Adipocyte (in vitro differentiated cells): ENCODE data around the gene TAF8.
A peak's percentile ranks its signal among the peaks of the same experiment; 100 is the strongest.

Experiments
- DNase-seq: peaks from one replicate; pipeline ENCODE4 v3.0.0-alpha.2; 2015; ENCODE audit warnings: low read depth
- H3K27me3 ChIP-seq: replicated peaks from 2 replicates; pipeline ENCODE4 v1.7.0; 2013; ENCODE audit warnings: mild to moderate bottlenecking, low read length, moderate library complexity; ENCODE audit not compliant: control insufficient read depth, insufficient read depth
- H3K36me3 ChIP-seq: 2 replicates; pipeline ENCODE4 v1.7.0; 2013; ENCODE audit warnings: low read length, mild to moderate bottlenecking, moderate library complexity; ENCODE audit not compliant: control insufficient read depth, insufficient read depth, severe bottlenecking
- H3K4me1 ChIP-seq: 2 replicates; pipeline ENCODE4 v1.7.0; 2013; ENCODE audit warnings: mild to moderate bottlenecking, low read length, moderate library complexity; ENCODE audit not compliant: control insufficient read depth, insufficient read depth
- H3K4me3 ChIP-seq: 2 replicates; pipeline ENCODE4 v1.7.0; 2013; ENCODE audit warnings: mild to moderate bottlenecking, low read length, moderate library complexity
- H3K9ac ChIP-seq: 2 replicates; pipeline ENCODE4 v1.7.0; 2013; ENCODE audit warnings: mild to moderate bottlenecking, low read length, moderate library complexity
- H3K9me3 ChIP-seq: 2 replicates; pipeline ENCODE4 v1.7.0; 2013; ENCODE audit warnings: mild to moderate bottlenecking, low read length, moderate library complexity; ENCODE audit not compliant: control insufficient read depth

Gene TAF8

DNA sequence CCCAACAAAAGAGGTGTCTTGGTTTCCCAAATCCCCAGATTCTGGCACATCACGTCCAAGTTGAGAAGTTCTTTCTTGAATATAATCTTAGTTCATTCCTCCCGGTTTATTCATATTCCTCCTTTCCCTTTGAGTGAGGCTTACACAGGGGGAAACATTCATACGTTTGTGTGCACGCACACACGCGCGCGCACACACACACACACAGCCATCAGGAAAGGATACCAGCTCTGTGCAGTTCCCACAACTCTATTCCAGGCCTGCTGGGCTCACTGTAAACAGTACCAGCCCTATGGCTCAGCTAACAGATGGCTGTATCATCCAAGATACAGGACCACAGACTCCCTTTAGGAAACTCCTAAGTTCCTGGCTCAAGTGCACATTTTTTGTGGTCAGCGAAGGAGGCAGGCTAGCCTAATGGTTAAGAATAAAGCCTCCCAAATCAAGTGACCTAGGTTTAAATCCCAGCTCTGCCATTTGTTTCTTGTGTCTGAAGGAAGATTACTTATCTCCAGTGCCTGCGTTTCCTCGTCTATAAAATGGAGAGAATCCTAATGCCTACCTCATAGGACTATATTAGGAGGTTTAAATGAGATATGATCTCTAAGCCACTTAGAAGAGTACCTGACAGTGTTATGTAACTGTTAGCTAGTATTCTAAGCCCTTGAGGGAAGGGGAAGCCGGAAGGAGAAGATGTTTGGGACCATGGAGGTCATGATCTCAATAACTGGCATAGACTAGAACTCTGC is 3.7 kb upstream of the TAF8 start:
- peak overlapping the region; percentile 73 for H3K9ac ChIP-seq
- H3K4me3 ChIP-seq = peak overlapping the region; percentile 91
- no peaks in the 10 kb centered on the region for H3K36me3 ChIP-seq
- peak; percentile 64 for DNase-seq
- H3K4me1 ChIP-seq = peaks cover 64% of the 10 kb centered on the region
- H3K9me3 ChIP-seq = no peaks in the 10 kb centered on the region
- no peaks in the 10 kb centered on the region for H3K27me3 ChIP-seq

DNA sequence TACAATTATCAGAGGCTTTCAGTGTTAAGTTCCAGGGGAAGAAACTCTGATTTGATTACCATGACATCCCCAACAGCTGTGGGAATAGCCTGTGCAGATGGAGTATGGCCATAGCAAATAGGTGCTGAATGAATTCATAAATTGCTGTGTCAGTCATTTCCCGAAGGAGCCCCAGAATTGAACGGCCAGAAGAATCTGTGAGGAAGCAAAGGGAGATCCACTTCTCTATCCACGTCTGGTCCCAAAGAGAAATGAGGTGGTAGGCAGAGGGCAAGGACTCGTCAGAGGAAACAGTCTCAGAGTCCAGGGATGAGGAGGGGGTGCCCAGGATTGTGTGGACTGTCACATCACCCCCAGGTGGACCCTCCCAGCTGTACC is 3.1 kb upstream of the TAF8 start:
- Histone ChIP-seq H3K4me1 (peaks cover 63% of the 10 kb centered on the region), H3K4me3 (peak overlapping the region; percentile 91), H3K27me3 (no peaks in the 10 kb centered on the region)

DNA sequence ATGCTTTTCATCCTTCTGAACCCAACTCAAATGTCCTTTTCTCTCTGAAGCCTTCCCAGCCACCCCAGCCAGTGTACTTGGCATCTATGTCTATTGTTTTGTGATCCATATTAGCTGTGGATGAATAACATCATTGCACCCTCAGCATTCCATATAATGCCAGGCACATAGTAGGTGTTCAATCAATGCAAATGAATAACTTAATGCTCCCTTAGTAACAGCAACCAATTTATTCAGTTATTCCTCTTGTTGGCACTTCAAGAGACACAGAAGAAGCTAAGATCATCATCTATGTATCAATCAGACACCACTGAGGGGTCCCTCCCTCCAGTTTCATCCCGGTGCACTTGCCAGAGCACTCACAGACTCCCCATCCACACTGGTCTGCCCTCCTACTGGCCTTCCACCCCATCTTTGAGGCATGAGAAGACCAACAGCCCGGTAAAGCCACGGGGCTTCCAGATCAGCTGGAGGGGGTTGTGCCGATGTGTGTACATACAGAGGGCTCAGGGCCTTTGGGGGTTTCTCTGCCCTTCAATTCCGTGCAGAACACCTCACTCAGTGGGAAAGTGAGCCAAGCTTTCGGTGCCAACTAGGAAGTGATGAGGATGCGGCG is 2.4 kb upstream of the TAF8 start:
- peak; percentile 37 for DNase-seq
- peak overlapping the region; percentile 91 for H3K4me3 ChIP-seq
- peaks cover 68% of the 10 kb centered on the region for H3K4me1 ChIP-seq
- peak overlapping the region; percentile 88 for H3K9ac ChIP-seq
- peaks cover 4% of the 10 kb centered on the region for H3K36me3 ChIP-seq
- H3K27me3 ChIP-seq = no peaks in the 10 kb centered on the region
- H3K9me3 ChIP-seq = no peaks in the 10 kb centered on the region

More for the DNA sequence above, 3.1 kb upstream of the TAF8 start:
- peak; percentile 12 for DNase-seq
- Histone ChIP-seq H3K9me3 (no peaks in the 10 kb centered on the region), H3K9ac (peak overlapping the region; percentile 88), H3K36me3 (no peaks in the 10 kb centered on the region)

DNA sequence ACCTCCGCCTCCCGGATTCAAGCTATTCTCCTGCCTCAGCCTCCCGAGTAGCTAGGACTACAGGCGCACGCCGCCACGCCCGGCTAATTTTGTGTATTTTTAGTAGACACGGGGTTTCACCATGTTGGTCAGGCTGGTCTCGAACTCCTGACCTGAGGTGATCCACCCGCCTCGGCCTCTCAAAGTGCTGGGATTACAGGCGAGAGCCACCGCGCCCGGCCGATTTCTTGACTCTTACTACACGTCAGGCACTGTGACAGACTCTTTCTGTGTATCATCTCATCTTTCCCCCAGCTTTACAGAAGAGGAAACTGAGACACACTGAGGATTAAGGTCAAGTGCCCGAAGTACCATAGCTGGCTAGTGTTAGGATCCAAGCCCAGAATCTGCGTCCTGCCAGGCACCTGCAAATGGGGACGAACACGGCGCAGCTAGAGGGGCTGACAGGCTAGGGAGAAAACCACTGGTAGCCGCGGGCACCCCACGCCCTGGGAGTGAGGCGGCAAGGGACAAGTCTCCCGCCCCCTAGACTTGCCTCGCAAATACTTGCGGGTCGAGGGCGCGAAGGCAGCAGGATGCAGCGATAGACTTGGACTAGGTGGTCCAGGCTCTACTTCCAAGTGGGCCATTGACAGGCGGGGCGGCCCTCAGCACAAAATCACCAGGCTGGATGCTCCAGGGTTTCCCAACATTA is 1.1 kb upstream of the TAF8 start:
- Histone ChIP-seq H3K9ac (peak overlapping the region; percentile 94), H3K4me1 (peaks cover 77% of the 10 kb centered on the region), H3K9me3 (no peaks in the 10 kb centered on the region), H3K4me3 (peak overlapping the region; percentile 91), H3K36me3 (peaks cover 11% of the 10 kb centered on the region), H3K27me3 (no peaks in the 10 kb centered on the region)
- no peak for DNase-seq

DNA sequence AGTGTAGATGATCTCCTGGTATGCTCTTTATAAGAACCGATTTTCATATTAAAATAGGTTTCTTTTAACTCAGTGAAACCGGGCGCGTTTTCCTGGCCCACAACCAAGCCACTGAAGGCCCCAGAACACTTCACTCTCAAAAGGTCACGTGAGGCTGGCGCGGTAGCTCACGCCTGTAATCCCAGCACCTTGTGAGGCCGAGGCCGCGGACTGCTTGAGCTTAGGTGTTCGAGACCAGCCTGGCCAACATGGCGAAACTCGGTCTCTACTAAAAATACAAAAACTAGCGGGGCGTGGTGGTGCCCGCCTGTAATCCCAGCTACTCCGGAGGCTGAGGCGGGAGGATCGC is 402 bp upstream of the TAF8 start:
- no peaks in the 10 kb centered on the region for H3K9me3 ChIP-seq

DNA sequence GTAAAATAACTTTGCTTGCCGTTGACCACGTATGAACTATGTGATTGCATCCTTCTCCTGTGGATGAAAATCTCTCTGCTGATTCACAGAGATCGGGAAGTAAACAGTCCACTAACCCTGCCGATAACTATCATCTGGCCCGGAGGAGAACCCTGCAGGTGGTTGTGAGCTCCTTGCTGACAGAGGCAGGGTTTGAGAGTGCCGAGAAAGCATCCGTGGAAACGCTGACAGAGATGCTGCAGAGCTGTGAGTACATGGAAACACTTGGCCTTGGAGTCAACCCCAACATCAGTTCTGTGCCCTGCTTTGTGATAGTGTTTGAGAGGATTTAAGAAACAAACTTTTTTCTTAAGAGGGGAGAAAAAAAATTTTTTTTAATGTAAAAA is 937 bp downstream of the TAF8 start:
- no peak for DNase-seq
- peak overlapping the region; percentile 91 for H3K4me3 ChIP-seq
- peaks cover 63% of the 10 kb centered on the region for H3K4me1 ChIP-seq

More for the DNA sequence above, 402 bp upstream of the TAF8 start:
- H3K36me3 ChIP-seq = peaks cover 17% of the 10 kb centered on the region
- DNase-seq = peak; percentile 15
- peak overlapping the region; percentile 94 for H3K9ac ChIP-seq
- peaks cover 76% of the 10 kb centered on the region for H3K4me1 ChIP-seq
- peak overlapping the region; percentile 91 for H3K4me3 ChIP-seq
- H3K27me3 ChIP-seq = no peaks in the 10 kb centered on the region

DNA sequence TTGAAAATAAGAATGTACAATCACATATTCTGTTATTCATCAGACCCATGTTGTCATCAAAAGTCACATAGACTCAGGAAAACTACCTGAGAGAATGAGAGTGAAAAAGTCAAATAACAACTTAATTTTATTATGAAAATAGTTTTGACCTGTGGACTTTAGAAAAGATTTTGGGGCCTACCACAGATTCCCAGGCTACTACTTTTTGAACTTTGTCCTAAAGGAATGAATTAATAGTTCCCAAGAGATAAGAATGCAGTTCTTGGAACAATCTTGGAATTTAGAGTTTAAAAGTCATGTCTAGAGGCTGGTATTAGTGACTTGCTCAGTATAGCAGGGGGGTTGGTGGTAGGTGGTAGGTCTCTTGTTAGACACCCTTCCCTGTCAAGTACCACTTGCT is 3.3 kb downstream of the TAF8 start:
- peaks cover 54% of the 10 kb centered on the region for H3K36me3 ChIP-seq
- H3K27me3 ChIP-seq = no peaks in the 10 kb centered on the region
- H3K4me1 ChIP-seq = peaks cover 43% of the 10 kb centered on the region
- H3K9me3 ChIP-seq = no peaks in the 10 kb centered on the region
- peak overlapping the region; percentile 64 for H3K4me3 ChIP-seq
- DNase-seq = no peak
- peak overlapping the region; percentile 44 for H3K9ac ChIP-seq

More for the DNA sequence above, 937 bp downstream of the TAF8 start:
- no peaks in the 10 kb centered on the region for H3K27me3 ChIP-seq
- no peaks in the 10 kb centered on the region for H3K9me3 ChIP-seq
- H3K36me3 ChIP-seq = peaks cover 31% of the 10 kb centered on the region
- H3K9ac ChIP-seq = peak overlapping the region; percentile 94

DNA sequence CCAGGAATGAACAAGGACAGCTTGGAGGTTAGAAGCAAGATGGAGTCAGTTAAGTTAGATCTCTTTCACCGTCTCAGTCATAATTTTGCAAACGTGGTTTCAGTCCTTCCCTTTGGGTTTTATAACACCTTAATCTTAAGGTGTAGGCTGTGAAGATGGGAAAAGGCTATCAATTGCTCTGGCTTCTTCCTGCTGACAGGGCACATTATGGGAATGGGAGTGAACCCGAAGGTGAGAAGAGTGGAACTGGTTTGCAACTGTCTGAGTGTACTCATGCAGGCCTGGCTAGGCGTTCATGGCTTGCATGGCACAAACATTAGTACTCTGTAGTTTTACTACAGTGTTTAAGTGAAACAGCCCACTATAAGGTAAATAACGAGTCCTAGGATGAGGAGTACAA is 9.4 kb downstream of the TAF8 start:
- peaks cover 84% of the 10 kb centered on the region for H3K36me3 ChIP-seq
- no peak for DNase-seq
- no peaks in the 10 kb centered on the region for H3K27me3 ChIP-seq
- no peak overlapping the region for H3K4me3 ChIP-seq
- H3K4me1 ChIP-seq = no peaks in the 10 kb centered on the region
- H3K9me3 ChIP-seq = no peaks in the 10 kb centered on the region
- no peak overlapping the region for H3K9ac ChIP-seq

DNA sequence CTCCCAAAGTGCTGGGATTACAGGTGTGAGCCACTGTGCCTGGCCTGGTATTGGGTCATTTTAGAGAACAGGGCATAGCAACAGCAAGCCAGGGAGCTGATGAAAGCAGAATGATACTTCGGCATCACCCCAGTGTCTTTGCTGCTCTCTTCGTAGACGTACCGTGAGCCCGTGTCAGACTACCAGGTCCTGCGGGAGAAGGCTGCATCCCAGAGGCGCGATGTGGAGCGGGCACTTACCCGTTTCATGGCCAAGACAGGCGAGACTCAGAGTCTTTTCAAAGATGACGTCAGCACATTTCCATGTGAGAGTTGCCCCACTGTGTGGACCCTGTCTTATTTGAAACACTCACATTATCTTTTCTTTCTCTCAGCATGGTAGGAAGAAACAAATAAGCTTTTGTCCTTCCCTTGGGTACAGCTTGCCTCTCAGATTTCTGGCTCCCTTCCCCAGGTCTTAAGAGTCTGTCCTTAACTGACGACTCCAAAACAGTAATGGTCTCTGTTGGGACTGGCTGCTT is 15.9 kb downstream of the TAF8 start:
- Histone ChIP-seq H3K9me3 (no peaks in the 10 kb centered on the region), H3K9ac (no peak overlapping the region), H3K27me3 (no peaks in the 10 kb centered on the region), H3K4me3 (no peak overlapping the region), H3K4me1 (peaks cover 8% of the 10 kb centered on the region), H3K36me3 (peaks cover 74% of the 10 kb centered on the region)
- DNase-seq = no peak

DNA sequence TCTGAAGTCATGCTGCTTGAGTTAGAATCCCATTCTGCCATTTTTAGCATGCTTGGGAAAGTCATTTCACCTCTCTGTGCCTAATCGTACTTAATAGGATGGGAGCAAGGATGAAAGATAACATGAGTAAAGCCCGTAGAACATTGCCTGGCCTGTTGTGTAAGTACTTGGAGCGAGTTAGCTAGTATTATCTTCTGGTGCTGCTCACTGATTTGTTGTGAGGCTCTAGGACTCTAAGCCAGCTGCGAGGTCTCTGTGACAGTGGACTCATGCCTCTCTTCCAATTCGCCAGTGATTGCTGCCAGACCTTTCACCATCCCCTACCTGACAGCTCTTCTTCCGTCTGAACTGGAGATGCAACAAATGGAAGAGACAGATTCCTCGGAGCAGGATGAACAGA is 17.8 kb downstream of the TAF8 start:
- no peaks in the 10 kb centered on the region for H3K27me3 ChIP-seq

DNA sequence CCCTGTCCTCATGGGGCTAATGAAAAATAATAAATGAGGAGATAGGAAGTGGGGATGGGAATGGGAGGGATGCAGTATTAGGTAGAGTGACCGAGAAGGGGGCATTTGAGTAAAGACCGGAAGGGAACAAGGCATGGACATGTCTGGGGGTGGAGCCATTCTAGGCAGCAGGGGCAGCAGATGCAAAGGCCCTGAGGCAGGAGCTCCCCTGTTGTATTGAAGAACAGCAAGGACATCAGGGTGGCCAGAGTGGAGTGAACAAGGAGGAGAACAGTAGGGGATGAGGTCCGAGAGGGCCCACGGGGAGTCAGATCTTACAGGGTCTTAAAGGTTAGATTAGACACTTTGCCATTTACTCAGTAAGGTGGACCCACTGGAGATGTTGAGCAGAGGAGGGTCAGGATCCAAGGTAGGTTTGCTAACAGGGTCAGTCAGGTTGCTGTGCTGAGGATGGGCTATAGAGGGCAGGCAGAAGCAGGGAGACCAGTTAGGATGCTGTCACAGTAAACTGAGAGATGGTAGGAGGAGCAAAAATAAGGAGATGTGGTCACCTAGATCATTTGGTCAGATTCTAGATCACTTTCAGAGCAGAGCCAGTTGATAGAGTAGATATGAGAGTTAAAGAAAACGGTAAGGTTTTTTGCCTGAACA is 18.7 kb downstream of the TAF8 start:
- no peak for DNase-seq
- Histone ChIP-seq H3K27me3 (no peaks in the 10 kb centered on the region), H3K9me3 (no peaks in the 10 kb centered on the region), H3K36me3 (peaks cover 72% of the 10 kb centered on the region), H3K4me1 (peaks cover 12% of the 10 kb centered on the region), H3K4me3 (no peak overlapping the region), H3K9ac (no peak overlapping the region)

More for the DNA sequence above, 17.8 kb downstream of the TAF8 start:
- Histone ChIP-seq H3K4me1 (peaks cover 12% of the 10 kb centered on the region), H3K9ac (no peak overlapping the region), H3K9me3 (no peaks in the 10 kb centered on the region), H3K4me3 (no peak overlapping the region), H3K36me3 (peaks cover 69% of the 10 kb centered on the region)
- DNase-seq = no peak
